CD14-positive monocyte (primary cell): Measurements from ENCODE around the gene TMEM80. TPM values are rescaled to one million over a fixed set of nuclear protein-coding genes. Genes with fewer than 3 reads are reported as not detected.

Source experiments
- DNase-seq, 3 donors: peaks; one replicate each; pipeline ENCODE4 v3.0.0-alpha.2; 2011 to 2022
- H2AFZ ChIP-seq: 2 replicates; pipeline ENCODE4 v1.6.0; 2012; ENCODE audit warnings: mild to moderate bottlenecking, low read depth, low read length, inconsistent platforms; ENCODE audit not compliant: insufficient read depth, poor library complexity, severe bottlenecking
- H3K27ac ChIP-seq, 2 donors: 1 replicate in 1 of 2; 2 replicates in 1 of 2; pipeline ENCODE4 v1.5.1; 2012 to 2013; ENCODE audit warnings: low read length in 2 of 2, control low read depth in 1 of 2, inconsistent platforms in 1 of 2, low read depth in 1 of 2, mild to moderate bottlenecking in 1 of 2
- H3K27me3 ChIP-seq, 2 donors: one replicate each; pipeline versions ENCODE4 v1.6.0 to v1.6.1; 2011 to 2013; ENCODE audit warnings: low read length in 2 of 2; ENCODE audit not compliant: control insufficient read depth in 2 of 2, insufficient read depth in 2 of 2
- H3K36me3 ChIP-seq, 2 donors: replicated peaks in 1 of 2; 1 replicate in 1 of 2; 2 replicates in 1 of 2; pipeline versions ENCODE4 v1.5.1 to v1.6.1; 2012 to 2013; ENCODE audit warnings: low read length in 2 of 2, control low read depth in 1 of 2, inconsistent platforms in 1 of 2, mild to moderate bottlenecking in 1 of 2; ENCODE audit not compliant: insufficient read depth in 2 of 2, control insufficient read depth in 1 of 2
- H3K4me1 ChIP-seq, 2 donors: 1 replicate in 1 of 2; 2 replicates in 1 of 2; pipeline versions ENCODE4 v1.5.1 to v1.6.1; 2012 to 2013; ENCODE audit warnings: low read length in 2 of 2, control low read depth in 1 of 2, inconsistent platforms in 1 of 2, mild to moderate bottlenecking in 1 of 2, moderate library complexity in 1 of 2; ENCODE audit not compliant: insufficient read depth in 2 of 2, control insufficient read depth in 1 of 2
- H3K4me2 ChIP-seq: replicated peaks from 2 replicates; pipeline ENCODE3; 2012; ENCODE audit warnings: low read length, moderate library complexity, mild to moderate bottlenecking; ENCODE audit not compliant: poor library complexity, severe bottlenecking; ENCODE audit errors: extremely low read depth
- H3K4me3 ChIP-seq, 3 experiments: fragments of 200-600 bp in 1 of 3; sonication (generic) in 1 of 3; replicated peaks in 1 of 3; 1 replicate in 2 of 3; 2 replicates in 1 of 3; pipeline ENCODE4 v1.5.1; 2011 to 2013; ENCODE audit warnings: low read length in 3 of 3, mild to moderate bottlenecking in 3 of 3, control low read depth in 2 of 3, low read depth in 2 of 3, inconsistent platforms in 1 of 3, moderate library complexity in 1 of 3
- H3K79me2 ChIP-seq: 2 replicates; pipeline ENCODE4 v1.6.0; 2012; ENCODE audit warnings: mild to moderate bottlenecking, control low read depth, inconsistent platforms, low read length, moderate library complexity; ENCODE audit not compliant: insufficient read depth
- H3K9ac ChIP-seq: 2 replicates; pipeline ENCODE4 v1.6.0; 2017; ENCODE audit warnings: low read length, mild to moderate bottlenecking; ENCODE audit not compliant: insufficient read depth, poor library complexity, severe bottlenecking
- H3K9me3 ChIP-seq, 2 donors: replicated peaks in 1 of 2; 1 replicate in 1 of 2; 2 replicates in 1 of 2; pipeline versions ENCODE4 v1.5.1 to v1.6.1; 2012 to 2013; ENCODE audit warnings: low read length in 2 of 2, control low read depth in 1 of 2; ENCODE audit not compliant: control insufficient read depth in 1 of 2, insufficient read depth in 1 of 2
- H4K20me1 ChIP-seq: 2 replicates; pipeline ENCODE4 v1.6.0; 2012; ENCODE audit warnings: mild to moderate bottlenecking, low read length, control low read depth, moderate library complexity; ENCODE audit not compliant: insufficient read depth
- H3K27ac Mint-ChIP-seq, 7 donors: one replicate each; pipeline ENCODE4 v1.8.0; 2020; ENCODE audit warnings: mild to moderate bottlenecking in 7 of 7, mixed read lengths in 7 of 7, moderate library complexity in 6 of 7, inconsistent platforms in 2 of 7
- H3K27me3 Mint-ChIP-seq, 3 donors: one replicate each; pipeline ENCODE4 v1.8.0; 2021 to 2022; ENCODE audit warnings: low read depth in 3 of 3, mild to moderate bottlenecking in 3 of 3, mixed read lengths in 3 of 3, moderate library complexity in 3 of 3, inconsistent platforms in 1 of 3
- H3K36me3 Mint-ChIP-seq, 2 donors: one replicate each; pipeline ENCODE4 v1.8.0; 2020; ENCODE audit warnings: mixed read lengths in 2 of 2, inconsistent platforms in 1 of 2, mild to moderate bottlenecking in 1 of 2
- H3K4me1 Mint-ChIP-seq: one replicate; pipeline ENCODE4 v1.8.0; 2020; ENCODE audit warnings: mild to moderate bottlenecking, mixed read lengths
- H3K4me3 Mint-ChIP-seq, 2 donors: one replicate each; pipeline ENCODE4 v1.8.0; 2020; ENCODE audit warnings: mild to moderate bottlenecking in 2 of 2, mixed read lengths in 2 of 2, moderate library complexity in 1 of 2
- H3K9me3 Mint-ChIP-seq, 7 donors: one replicate each; pipeline ENCODE4 v1.8.0; 2020 to 2022; ENCODE audit warnings: mixed read lengths in 7 of 7, mild to moderate bottlenecking in 6 of 7, moderate library complexity in 6 of 7, inconsistent platforms in 2 of 7
- WGBS: methylation state at CpG from one replicate; pipeline ENCODE4 v1.1.5; 2013; ENCODE audit warnings: missing lambda C conversion rate; ENCODE audit not compliant: insufficient coverage; 5-methylcytosine and 5-hydroxymethylcytosine counted together
- intact Hi-C, 2 donors: fragments of 100-400 bp; cut with micrococcal nuclease; formaldehyde crosslinking; loops; one replicate each; pipeline versions ENCODE4 v1.15.0 to v1.15.1; 2023
- polyA plus RNA-seq, 3 donors: library from polyadenylated mRNA; depleted of rRNA in 1 of 3; unstranded in 2 of 3; stranded (reverse) in 1 of 3; fragments of 300-500 nt in 2 of 3; fragments of >200 nt in 1 of 3; fragmentation: Illumina TruSeq in 2 of 3; gene quantifications; 1 replicate in 2 of 3; 2 replicates in 1 of 3; pipeline ENCODE4 v1.2.3, GENCODE V29; 2012 to 2021
- TF ChIP-seq, protein P1 (sequence below): fragments of 200-600 bp; IDR thresholded peaks from one replicate; pipeline ENCODE4 v1.8.0; 2022; ENCODE audit warnings: antibody characterized with exemption, mild to moderate bottlenecking

Gene TMEM80
- polyA plus RNA-seq, 3 donors: 31.6 to 69.4 (median 37.3) TPM

DNA sequence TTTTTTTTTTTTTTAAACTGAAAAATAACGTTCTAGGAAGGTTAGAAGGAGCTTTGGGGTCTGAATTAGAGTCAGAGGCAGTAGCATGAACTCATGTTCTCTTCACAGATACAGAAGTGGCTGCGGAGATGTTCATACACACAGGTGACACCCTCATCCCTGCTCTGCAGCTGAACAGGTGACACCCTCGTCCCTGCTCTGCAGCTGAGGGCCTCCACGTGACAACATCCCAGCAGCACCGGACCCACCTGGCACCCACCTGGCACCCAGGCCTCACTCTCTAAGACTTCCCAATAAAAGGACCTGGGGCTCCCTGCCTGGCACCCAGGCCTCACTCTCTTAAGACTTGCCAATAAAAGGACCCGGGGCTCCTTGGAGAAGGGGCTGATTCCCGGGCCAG, 38.8 kb upstream of the TMEM80 start:
- H3K27me3 ChIP-seq: no peaks in the 10 kb centered on the region
- no peak overlapping the region for H2AFZ ChIP-seq
- H3K27ac ChIP-seq: no peak overlapping the region
- H3K36me3 ChIP-seq: peaks cover 44 to 58% of the 10 kb centered on the region in 2 donors
- H3K4me2 ChIP-seq: no peak overlapping the region
- H3K36me3 Mint-ChIP-seq: peaks cover 40 to 81% of the 10 kb centered on the region in 2 donors
- 95% methylated on average over 6 of the region's 7 CpGs for WGBS
- no peak overlapping the region for H3K4me3 Mint-ChIP-seq
- H3K4me3 ChIP-seq: no peak overlapping the region
- no peak overlapping the region for H3K27ac Mint-ChIP-seq
- H3K9me3 ChIP-seq: peaks cover 0 to 6% of the 10 kb centered on the region in 2 donors
- peaks cover 0 to 12% (median 4%) of the 10 kb centered on the region in 7 donors for H3K9me3 Mint-ChIP-seq
- TF ChIP-seq, protein P1, sequence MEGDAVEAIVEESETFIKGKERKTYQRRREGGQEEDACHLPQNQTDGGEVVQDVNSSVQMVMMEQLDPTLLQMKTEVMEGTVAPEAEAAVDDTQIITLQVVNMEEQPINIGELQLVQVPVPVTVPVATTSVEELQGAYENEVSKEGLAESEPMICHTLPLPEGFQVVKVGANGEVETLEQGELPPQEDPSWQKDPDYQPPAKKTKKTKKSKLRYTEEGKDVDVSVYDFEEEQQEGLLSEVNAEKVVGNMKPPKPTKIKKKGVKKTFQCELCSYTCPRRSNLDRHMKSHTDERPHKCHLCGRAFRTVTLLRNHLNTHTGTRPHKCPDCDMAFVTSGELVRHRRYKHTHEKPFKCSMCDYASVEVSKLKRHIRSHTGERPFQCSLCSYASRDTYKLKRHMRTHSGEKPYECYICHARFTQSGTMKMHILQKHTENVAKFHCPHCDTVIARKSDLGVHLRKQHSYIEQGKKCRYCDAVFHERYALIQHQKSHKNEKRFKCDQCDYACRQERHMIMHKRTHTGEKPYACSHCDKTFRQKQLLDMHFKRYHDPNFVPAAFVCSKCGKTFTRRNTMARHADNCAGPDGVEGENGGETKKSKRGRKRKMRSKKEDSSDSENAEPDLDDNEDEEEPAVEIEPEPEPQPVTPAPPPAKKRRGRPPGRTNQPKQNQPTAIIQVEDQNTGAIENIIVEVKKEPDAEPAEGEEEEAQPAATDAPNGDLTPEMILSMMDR: no peak
- intact Hi-C loops: no loop called here
- no peaks in the 10 kb centered on the region for H3K4me1 Mint-ChIP-seq
- no peak overlapping the region for H3K9ac ChIP-seq
- DNase-seq: no peak
- H3K27me3 Mint-ChIP-seq: peaks cover 2 to 4% (median 2%) of the 10 kb centered on the region in 3 donors
- no peaks in the 10 kb centered on the region for H4K20me1 ChIP-seq
- H3K79me2 ChIP-seq: no peaks in the 10 kb centered on the region
- H3K4me1 ChIP-seq: no peaks in the 10 kb centered on the region

DNA sequence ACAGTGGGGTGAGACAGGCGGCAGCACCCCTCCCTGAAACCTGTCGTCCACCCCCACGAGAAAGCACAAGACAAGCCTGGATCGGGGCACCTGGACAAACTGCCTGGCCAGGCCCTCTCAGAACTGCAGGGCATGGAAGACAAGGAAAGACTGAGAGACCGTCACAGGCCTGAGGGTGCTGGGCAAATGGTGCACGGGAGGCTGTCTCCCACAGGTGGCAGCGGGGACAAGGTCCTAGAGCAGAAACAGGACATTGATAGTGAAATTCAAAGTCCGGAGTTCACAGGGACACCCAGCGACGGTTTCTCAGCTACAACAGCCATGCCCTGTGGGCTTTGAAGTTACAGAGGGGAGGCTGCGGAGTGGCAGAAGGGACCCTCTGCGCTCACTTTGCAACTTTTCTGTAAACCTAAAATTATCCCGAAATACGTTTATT, 37.9 kb upstream of the TMEM80 start:
- Mint-ChIP-seq H3K4me3 (no peak overlapping the region), H3K9me3 (peaks cover 0 to 11% (median 4%) of the 10 kb centered on the region in 7 donors), H3K4me1 (no peaks in the 10 kb centered on the region), H3K27me3 (peaks cover 2 to 5% (median 2%) of the 10 kb centered on the region in 3 donors), H3K27ac (peak overlapping the region in 1 of 7 donors; percentile 42), H3K36me3 (peaks cover 36 to 82% of the 10 kb centered on the region in 2 donors)
- H3K9ac ChIP-seq: no peak overlapping the region
- peaks cover 8% of the 10 kb centered on the region for H4K20me1 ChIP-seq
- H3K36me3 ChIP-seq: peaks cover 45 to 62% of the 10 kb centered on the region in 2 donors
- H3K27me3 ChIP-seq: no peaks in the 10 kb centered on the region
- no peaks in the 10 kb centered on the region for H3K4me1 ChIP-seq
- TF ChIP-seq, protein P1: no peak
- no peaks in the 10 kb centered on the region for H3K79me2 ChIP-seq
- H3K4me2 ChIP-seq: no peak overlapping the region
- WGBS: 94% methylated on average over 14 of the region's 14 CpGs
- peaks cover 0 to 6% of the 10 kb centered on the region in 2 donors for H3K9me3 ChIP-seq
- no peak for DNase-seq
- intact Hi-C loops: no loop called here
- H3K4me3 ChIP-seq: no peak overlapping the region
- H3K27ac ChIP-seq: no peak overlapping the region
- H2AFZ ChIP-seq: no peak overlapping the region
